ENCODE data around the gene SLC6A1. TPM values are rescaled to one million over a fixed set of nuclear protein-coding genes. Genes with fewer than 3 reads are reported as not detected.

The SLC6A1 gene
- not detected in 2 replicates for total RNA-seq

DNA sequence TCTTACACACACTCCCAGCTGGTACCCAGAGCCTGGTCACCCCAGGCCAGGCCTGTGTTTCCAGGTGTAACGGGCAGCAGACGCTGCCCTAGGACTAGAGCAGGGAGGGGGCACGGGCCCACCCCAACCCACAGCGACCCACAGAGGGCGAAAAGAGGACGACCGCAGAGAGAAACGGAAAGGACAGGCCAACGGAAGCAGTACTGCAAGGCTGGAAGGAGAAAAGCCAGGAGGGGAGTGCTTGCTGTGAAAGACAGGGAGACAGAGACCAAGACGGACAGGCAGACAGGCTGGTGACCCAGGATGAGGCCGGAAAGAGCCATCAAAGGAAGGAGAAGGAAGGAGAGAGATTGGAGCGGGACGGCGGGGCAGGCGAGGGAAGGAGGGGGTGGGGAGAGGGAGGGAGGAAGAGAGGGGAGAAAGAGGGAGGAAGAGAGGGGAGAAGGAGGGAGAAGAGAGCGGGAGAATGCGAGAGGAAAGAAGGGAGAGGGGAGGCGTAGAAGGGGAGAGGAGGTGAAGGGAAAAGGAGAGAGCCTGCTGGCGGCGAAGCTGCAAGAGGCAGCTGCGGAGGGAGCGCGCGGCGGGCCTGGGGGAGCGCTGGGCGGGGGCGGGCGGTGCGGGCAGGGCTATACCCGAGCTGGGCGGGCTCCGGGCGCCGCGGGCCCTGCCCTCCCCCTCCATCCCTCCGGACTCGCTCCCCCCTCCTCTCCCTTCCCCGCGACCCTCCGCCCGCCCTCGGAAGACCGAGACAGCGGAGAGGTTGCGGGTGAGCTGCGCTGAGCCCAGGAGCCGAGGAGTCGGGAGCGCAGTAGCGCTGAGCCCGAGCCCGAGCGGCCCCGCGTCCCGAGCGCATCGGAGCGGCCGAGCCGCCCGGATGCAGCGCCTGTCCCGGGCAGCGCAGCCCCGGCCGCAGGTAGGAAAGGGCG, at the start of gene SLC6A1:
TSS of gene SLC6A1 (plus strand) at position 732 of the 926 bp plus-strand sequence. CDS start 24,464 bp downstream, outside the sequence.

Other genes with a start within 250 kb of the SLC6A1 start
- gene SLC6A11, start 176.5 kb upstream of the SLC6A1 start, total RNA-seq: not detected in 2 replicates
- gene HRH1, start 161.7 kb downstream of the SLC6A1 start, total RNA-seq: 1.5 and 3.7 TPM in 2 replicates